Neural crest cell (in vitro differentiated cells): Measurements from ENCODE around the gene SLC37A1. TPM values are rescaled to one million over a fixed set of nuclear protein-coding genes. Genes with fewer than 3 reads are reported as not detected.

Experiments used
- DNase-seq: peaks from one replicate; pipeline ENCODE4 v3.0.0; 2021; ENCODE audit warnings: low read depth, mixed read lengths, low spot score
- H3K27ac Mint-ChIP-seq: one replicate; pipeline ENCODE4 v1.8.0; 2021; ENCODE audit warnings: mild to moderate bottlenecking, mixed read lengths; ENCODE audit not compliant: unreplicated experiment
- H3K27me3 Mint-ChIP-seq: 2 replicates; pipeline ENCODE4 v1.8.0; 2021; ENCODE audit warnings: low read depth, mild to moderate bottlenecking, mixed read lengths
- H3K36me3 Mint-ChIP-seq: 2 replicates; pipeline ENCODE4 v1.8.0; 2021; ENCODE audit warnings: low read depth, mild to moderate bottlenecking, mixed read lengths
- H3K4me1 Mint-ChIP-seq: 2 replicates; pipeline ENCODE4 v1.8.0; 2021; ENCODE audit warnings: mixed read lengths
- H3K4me3 Mint-ChIP-seq: one replicate; pipeline ENCODE4 v1.8.0; 2021; ENCODE audit warnings: mild to moderate bottlenecking, mixed read lengths
- H3K9me3 Mint-ChIP-seq: 2 replicates; pipeline ENCODE4 v1.8.0; 2021; ENCODE audit warnings: mixed read lengths
- total RNA-seq: library from RNA; stranded (reverse); gene quantifications from 2 replicates; pipeline ENCODE4 v1.2.1, GENCODE V29; 2021
- TF ChIP-seq, protein P1 (sequence below): fragments of 200-600 bp; sonication (generic); conservative IDR thresholded peaks from 2 replicates; pipeline ENCODE4 v1.5.0; 2021; ENCODE audit warnings: antibody characterized with exemption, mild to moderate bottlenecking

SLC37A1 gene
- total RNA-seq, 1 donor from 2014 or later, result 9.1 TPM

DNA sequence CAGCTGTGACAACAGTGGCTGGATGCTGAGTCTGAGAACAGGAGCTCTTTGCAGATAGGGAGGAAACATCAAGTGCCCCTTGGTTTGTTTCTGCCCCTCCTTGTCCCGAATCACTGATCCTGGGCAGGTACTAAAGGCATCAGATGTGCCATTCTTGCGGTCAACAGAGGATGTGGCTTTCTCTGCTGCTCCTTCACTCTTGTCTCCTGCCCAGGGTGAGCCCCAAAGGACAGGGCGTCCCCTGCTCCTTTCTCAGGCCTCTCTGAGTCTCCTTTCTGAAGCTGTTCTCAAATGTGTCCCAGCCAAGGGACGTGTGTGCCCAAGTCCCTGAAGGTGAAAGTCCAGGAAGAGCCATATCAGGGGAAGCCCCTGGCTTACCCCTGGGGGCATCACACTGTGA is 31.7 kb downstream of the SLC37A1 start:
- Mint-ChIP-seq H3K9me3 (no peaks in the 10 kb centered on the region), H3K36me3 (no peaks in the 10 kb centered on the region), H3K4me3 (no peak overlapping the region), H3K4me1 (peaks cover 5% of the 10 kb centered on the region), H3K27me3 (no peaks in the 10 kb centered on the region), H3K27ac (no peak overlapping the region)
- TF ChIP-seq, protein P1, sequence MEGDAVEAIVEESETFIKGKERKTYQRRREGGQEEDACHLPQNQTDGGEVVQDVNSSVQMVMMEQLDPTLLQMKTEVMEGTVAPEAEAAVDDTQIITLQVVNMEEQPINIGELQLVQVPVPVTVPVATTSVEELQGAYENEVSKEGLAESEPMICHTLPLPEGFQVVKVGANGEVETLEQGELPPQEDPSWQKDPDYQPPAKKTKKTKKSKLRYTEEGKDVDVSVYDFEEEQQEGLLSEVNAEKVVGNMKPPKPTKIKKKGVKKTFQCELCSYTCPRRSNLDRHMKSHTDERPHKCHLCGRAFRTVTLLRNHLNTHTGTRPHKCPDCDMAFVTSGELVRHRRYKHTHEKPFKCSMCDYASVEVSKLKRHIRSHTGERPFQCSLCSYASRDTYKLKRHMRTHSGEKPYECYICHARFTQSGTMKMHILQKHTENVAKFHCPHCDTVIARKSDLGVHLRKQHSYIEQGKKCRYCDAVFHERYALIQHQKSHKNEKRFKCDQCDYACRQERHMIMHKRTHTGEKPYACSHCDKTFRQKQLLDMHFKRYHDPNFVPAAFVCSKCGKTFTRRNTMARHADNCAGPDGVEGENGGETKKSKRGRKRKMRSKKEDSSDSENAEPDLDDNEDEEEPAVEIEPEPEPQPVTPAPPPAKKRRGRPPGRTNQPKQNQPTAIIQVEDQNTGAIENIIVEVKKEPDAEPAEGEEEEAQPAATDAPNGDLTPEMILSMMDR, result no peak
- no peak for DNase-seq

DNA sequence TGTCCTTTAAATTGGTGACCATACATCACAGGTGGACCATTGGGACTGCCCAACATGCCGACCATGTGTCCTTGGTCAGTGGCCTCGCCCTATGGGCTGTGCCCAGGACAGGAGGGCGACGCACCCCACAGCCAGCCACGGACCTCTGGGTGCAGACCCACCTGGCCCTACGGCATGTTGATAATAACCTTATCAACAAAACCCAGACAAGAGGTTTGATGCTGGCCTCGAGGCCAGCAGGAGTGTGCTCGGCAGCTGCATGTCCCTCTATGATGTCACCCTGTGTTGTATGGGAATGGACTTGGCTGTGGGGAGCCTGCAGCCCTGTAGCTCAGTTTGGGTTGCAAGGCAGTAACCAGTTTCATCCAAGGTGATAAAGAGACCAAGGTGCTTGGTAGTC is 32.1 kb downstream of the SLC37A1 start:
- H3K4me1 Mint-ChIP-seq, result peaks cover 5% of the 10 kb centered on the region

DNA sequence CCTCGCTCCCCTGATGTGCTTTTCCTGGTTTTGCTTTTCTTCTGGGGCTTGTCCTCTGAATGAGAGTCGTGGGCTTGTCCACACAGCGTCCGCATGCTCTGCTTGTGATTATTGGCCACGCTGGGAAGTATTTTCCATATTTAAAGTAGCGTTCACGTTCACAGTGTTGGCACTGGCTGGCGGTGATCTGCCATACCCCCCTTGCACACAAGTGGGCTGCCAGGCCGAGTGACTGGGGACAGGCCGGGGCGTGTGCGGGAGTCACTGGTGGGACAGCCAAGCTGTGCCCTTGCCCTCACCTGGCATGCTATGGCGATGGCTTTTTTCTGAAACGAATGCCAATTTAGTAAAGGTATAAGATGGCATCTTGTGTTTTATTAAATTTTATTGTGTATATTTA is 32.8 kb downstream of the SLC37A1 start:
- H3K36me3 Mint-ChIP-seq, result peaks cover 7% of the 10 kb centered on the region
- TF ChIP-seq, protein P1, result no peak
- no peak for DNase-seq
- H3K27me3 Mint-ChIP-seq, result no peaks in the 10 kb centered on the region
- H3K4me1 Mint-ChIP-seq, result peaks cover 5% of the 10 kb centered on the region
- peaks cover 4% of the 10 kb centered on the region for H3K9me3 Mint-ChIP-seq
- H3K4me3 Mint-ChIP-seq, result no peak overlapping the region
- H3K27ac Mint-ChIP-seq, result no peak overlapping the region

More for the DNA sequence above, 32.1 kb downstream of the SLC37A1 start:
- Mint-ChIP-seq H3K4me3 (no peak overlapping the region), H3K9me3 (no peaks in the 10 kb centered on the region), H3K36me3 (peaks cover under 1% of the 10 kb centered on the region), H3K27me3 (no peaks in the 10 kb centered on the region), H3K27ac (no peak overlapping the region)
- no peak for DNase-seq
- TF ChIP-seq, protein P1, result no peak

DNA sequence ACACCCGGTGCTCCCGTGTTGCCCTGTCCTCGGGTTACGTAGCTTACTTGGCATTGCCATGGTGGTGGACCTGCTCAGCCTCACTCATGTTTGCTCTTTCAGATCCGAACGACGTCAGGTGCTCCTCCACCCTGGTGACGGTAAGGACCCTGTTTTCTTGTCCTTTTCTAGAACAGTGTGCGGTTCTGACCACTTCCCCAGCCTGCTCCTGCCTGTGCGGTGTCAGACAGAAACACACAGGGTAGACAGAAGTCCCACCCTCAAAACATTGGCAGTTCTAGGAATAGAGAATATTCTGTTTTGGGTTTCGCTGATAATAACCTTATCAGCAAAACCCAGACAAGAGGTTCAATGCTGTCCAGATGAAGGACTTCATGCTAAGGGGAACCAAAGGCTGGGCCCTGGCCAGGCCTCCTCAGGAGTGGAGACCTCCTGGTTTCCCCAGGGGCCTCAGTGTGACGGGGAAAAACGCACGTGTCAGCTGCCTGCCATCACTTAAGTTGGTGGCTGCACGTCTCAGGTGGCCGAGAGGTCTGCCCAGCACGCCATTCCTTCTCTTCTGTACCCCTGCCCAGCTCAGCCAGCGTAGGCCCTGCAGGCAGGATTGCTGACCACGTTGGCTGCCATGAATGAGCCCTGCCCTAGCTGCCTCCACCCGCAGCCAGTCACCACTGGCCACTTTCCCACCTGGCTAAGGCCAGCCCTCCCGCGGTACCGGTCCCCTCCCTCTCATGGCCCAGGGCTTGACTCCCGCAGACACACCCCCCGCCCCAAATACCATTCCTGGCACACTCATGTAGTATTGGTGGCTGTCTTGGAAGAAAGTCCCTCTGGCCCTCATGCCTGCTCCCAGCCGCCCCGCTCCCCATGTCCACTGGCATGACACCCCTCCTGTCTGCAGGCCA is 33.6 kb downstream of the SLC37A1 start:
- Mint-ChIP-seq H3K27me3 (no peaks in the 10 kb centered on the region), H3K4me1 (peaks cover 5% of the 10 kb centered on the region), H3K4me3 (no peak overlapping the region), H3K27ac (no peak overlapping the region), H3K9me3 (peaks cover 4% of the 10 kb centered on the region), H3K36me3 (peaks cover 7% of the 10 kb centered on the region)
- no peak for DNase-seq
- TF ChIP-seq, protein P1, result no peak

DNA sequence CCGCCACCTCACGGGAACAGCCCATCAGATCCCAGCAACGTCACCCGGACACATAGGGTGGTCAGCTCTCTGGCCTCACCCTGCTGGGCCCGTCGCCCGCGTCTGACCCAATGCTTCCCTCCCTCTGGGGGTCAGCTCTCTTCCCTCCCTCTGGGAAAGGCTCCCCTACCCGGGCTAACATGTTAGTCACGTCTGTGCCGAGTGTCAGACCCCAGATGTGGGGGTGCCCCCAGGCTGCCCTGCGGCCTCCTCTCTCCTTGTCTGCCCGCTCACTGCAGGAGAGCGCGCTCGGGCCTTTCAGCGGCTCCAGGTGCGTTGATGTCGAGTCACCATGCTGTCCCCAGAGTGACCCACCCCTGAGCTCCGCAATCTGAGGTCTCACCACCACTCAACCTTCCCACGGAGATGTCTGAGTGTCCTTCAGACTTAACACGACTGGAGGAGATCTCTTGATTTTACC is 34.3 kb downstream of the SLC37A1 start:
- TF ChIP-seq, protein P1, result no peak
- Mint-ChIP-seq H3K27me3 (no peaks in the 10 kb centered on the region), H3K4me1 (peaks cover 5% of the 10 kb centered on the region), H3K36me3 (peaks cover 7% of the 10 kb centered on the region), H3K27ac (no peak overlapping the region), H3K9me3 (peaks cover 4% of the 10 kb centered on the region), H3K4me3 (no peak overlapping the region)
- no peak for DNase-seq
